Measurements from ENCODE around the gene HERC3. TPM values are rescaled to one million over a fixed set of nuclear protein-coding genes. Genes with fewer than 3 reads are reported as not detected.
A peak's percentile ranks its signal among the peaks of the same experiment; 100 is the strongest.

The HERC3 gene
- total and polyA plus RNA-seq, 4 experiments from 2014 or later = 39.9 to 97.1 (median 70.2) TPM

DNA sequence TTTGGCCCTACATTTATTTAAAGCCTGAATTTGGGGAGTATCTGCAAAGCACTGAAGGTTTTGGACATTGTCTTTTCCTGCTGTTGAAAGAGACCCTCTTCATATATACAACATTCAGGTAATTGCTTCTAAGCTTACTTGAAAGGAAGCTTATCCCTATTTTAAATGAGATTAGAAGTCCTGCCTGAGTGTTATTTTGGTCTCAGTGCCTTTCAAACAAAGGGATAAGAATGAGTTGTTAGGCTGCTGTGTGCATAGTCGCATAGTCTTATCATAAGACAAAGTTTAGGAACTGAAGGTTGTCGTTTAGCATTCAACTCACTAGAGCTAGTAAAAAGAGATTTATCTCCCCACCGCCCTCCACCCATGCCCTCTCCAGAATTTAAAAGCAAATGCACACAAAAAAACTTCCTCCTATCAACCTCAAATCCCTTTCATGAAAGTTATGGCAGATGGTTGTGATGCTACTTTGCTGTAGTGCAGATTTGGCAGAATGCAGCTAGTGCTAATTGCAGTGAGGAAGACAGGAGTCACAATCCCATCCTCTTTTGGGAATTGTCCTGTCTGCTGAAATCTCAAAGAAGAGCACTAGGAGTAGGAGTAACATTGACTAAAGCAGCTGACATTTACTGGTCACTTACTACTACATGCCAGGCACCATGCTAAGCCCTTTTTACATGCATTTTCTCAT is 5.8 kb downstream of the HERC3 start:
- no peak for DNase-seq
- peaks cover 40 to 60% of the 10 kb centered on the region in 2 donors for H3K36me3 Mint-ChIP-seq
- H3K4me3 ChIP-seq (ENCODE audit: low read length in 2 of 2) = no peak overlapping the region
- H3K27me3 Mint-ChIP-seq = no peaks in the 10 kb centered on the region
- ChIA-PET POLR2A (ENCODE audit: partially characterized antibody) (interaction anchor here (2.1 kb wide), 1 partner anchor 15 kb away, joined by 10 read pairs; no protein-coding TSS in a partner anchor), CTCF (ENCODE audit: partially characterized antibody) (interaction anchor here (1.0 to 5.3 kb wide), 3 partner anchors 15 to 61 kb away, joined by 3 to 26 read pairs (median 12); no protein-coding TSS in a partner anchor)
- no peaks in the 10 kb centered on the region for H3K9me3 Mint-ChIP-seq
- H3K27me3 ChIP-seq (ENCODE audit: insufficient read depth, low read length) = no peaks in the 10 kb centered on the region
- peak overlapping the region; percentile 60 to 84 (median 77) for H3K27ac Mint-ChIP-seq
- peak overlapping the region; percentile 0 to 80 (median 16) for H3K4me3 Mint-ChIP-seq
- peaks cover 57 to 82% (median 72%) of the 10 kb centered on the region in 4 donors for H3K4me1 Mint-ChIP-seq
- H3K9me3 ChIP-seq (ENCODE audit: control insufficient read depth in 1 of 2, low read length in 2 of 2) = no peaks in the 10 kb centered on the region
- peaks cover 74% of the 10 kb centered on the region for H3K4me1 ChIP-seq (ENCODE audit: insufficient read depth, low read length)
- H3K36me3 ChIP-seq (ENCODE audit: insufficient read depth, low read length) = peaks cover 12% of the 10 kb centered on the region
- no peak overlapping the region for H3K27ac ChIP-seq (ENCODE audit: low read depth, low read length)
- intact Hi-C loops (cut with micrococcal nuclease) = loop anchor here (10.0 kb wide), 1 partner anchor 707 kb away; the partner anchor contains the start of gene GPRIN3

DNA sequence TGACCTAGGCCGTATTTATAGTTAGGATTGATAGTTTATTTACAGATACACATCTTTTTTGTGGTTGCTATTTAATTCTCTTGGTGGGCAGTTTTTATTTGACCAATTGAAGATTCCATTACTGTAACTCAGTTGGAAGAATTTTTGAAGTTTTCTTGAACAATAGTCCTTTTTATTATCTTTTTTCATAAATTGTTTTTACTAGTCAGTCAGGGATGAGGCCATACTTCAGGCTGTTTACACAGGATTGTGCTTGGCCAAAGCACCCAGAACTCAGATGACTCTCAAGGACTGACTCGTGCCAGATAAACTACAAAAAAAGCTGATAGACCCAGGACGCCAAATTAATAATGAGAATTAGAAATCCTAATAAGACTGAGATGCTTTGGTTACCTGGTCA is 7.0 kb downstream of the HERC3 start:
- no peak for DNase-seq
- Mint-ChIP-seq H3K36me3 (peaks cover 48 to 57% of the 10 kb centered on the region in 2 donors), H3K27ac (peak overlapping the region; percentile 48 to 93 (median 84)), H3K9me3 (no peaks in the 10 kb centered on the region), H3K4me3 (peak overlapping the region in 7 of 8 donors; percentile 37 to 80 (median 68)), H3K27me3 (no peaks in the 10 kb centered on the region), H3K4me1 (peaks cover 49 to 80% (median 68%) of the 10 kb centered on the region in 4 donors)
- Histone ChIP-seq H3K4me1 (ENCODE audit: insufficient read depth, low read length) (peaks cover 63% of the 10 kb centered on the region), H3K27ac (ENCODE audit: low read depth, low read length) (no peak overlapping the region), H3K36me3 (ENCODE audit: insufficient read depth, low read length) (peaks cover 12% of the 10 kb centered on the region), H3K9me3 (ENCODE audit: control insufficient read depth in 1 of 2, low read length in 2 of 2) (no peaks in the 10 kb centered on the region), H3K4me3 (ENCODE audit: low read length in 2 of 2) (no peak overlapping the region), H3K27me3 (ENCODE audit: insufficient read depth, low read length) (no peaks in the 10 kb centered on the region)
- CTCF ChIA-PET (ENCODE audit: partially characterized antibody) = interaction anchor here (1.0 to 5.3 kb wide), 3 partner anchors 14 to 60 kb away, joined by 3 to 26 read pairs (median 12); no protein-coding TSS in a partner anchor
- POLR2A ChIA-PET (ENCODE audit: partially characterized antibody) = interaction anchor here (2.1 to 3.3 kb wide), 2 partner anchors 14 kb away, joined by 10 to 20 read pairs; no protein-coding TSS in a partner anchor
- intact Hi-C loops (cut with micrococcal nuclease) = loop anchor here (10.0 kb wide), 1 partner anchor 706 kb away; the partner anchor contains the start of gene GPRIN3

DNA sequence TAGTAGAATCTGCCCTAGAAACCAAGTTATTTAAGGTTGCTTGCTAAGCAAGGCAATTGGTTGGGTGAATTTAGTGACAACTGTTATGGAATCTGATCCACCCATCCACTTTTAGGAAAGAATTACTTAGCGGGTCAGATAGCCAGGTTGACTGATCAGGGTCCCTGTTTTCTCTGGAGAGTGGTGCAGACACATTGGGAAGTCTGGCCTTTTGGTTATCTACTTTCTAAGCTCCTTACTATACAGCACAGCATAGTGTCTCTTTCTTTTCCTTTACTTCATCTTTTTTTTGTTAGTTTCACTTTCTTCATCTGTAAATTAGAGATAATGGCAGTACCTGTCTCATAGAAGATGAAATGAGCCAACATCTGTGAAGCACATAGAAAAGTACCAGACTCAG is 7.4 kb downstream of the HERC3 start:
- CTCF ChIA-PET (ENCODE audit: partially characterized antibody) = interaction anchor here (2.1 to 5.3 kb wide), 4 partner anchors 9 to 60 kb away, joined by 8 to 26 read pairs (median 10); partner anchors contain the start of gene HERC3
- Mint-ChIP-seq H3K27me3 (no peaks in the 10 kb centered on the region), H3K36me3 (peaks cover 52 to 59% of the 10 kb centered on the region in 2 donors), H3K9me3 (no peaks in the 10 kb centered on the region), H3K4me3 (peak overlapping the region in 7 of 8 donors; percentile 35 to 77 (median 68)), H3K27ac (peak overlapping the region; percentile 48 to 93 (median 84)), H3K4me1 (peaks cover 51 to 80% (median 68%) of the 10 kb centered on the region in 4 donors)
- no peak for DNase-seq
- peaks cover 12% of the 10 kb centered on the region for H3K36me3 ChIP-seq (ENCODE audit: insufficient read depth, low read length)
- H3K27me3 ChIP-seq (ENCODE audit: insufficient read depth, low read length) = no peaks in the 10 kb centered on the region
- POLR2A ChIA-PET (ENCODE audit: partially characterized antibody) = interaction anchor here (2.2 to 3.3 kb wide), 2 partner anchors 11 to 14 kb away, joined by 8 to 20 read pairs; no protein-coding TSS in a partner anchor
- no peaks in the 10 kb centered on the region for H3K9me3 ChIP-seq (ENCODE audit: control insufficient read depth in 1 of 2, low read length in 2 of 2)
- H3K27ac ChIP-seq (ENCODE audit: low read depth, low read length) = peak overlapping the region; percentile 22
- H3K4me1 ChIP-seq (ENCODE audit: insufficient read depth, low read length) = peaks cover 64% of the 10 kb centered on the region
- intact Hi-C loops (cut with micrococcal nuclease) = loop anchor here (10.0 kb wide), 1 partner anchor 705 kb away; the partner anchor contains the start of gene GPRIN3
- no peak overlapping the region for H3K4me3 ChIP-seq (ENCODE audit: low read length in 2 of 2)

DNA sequence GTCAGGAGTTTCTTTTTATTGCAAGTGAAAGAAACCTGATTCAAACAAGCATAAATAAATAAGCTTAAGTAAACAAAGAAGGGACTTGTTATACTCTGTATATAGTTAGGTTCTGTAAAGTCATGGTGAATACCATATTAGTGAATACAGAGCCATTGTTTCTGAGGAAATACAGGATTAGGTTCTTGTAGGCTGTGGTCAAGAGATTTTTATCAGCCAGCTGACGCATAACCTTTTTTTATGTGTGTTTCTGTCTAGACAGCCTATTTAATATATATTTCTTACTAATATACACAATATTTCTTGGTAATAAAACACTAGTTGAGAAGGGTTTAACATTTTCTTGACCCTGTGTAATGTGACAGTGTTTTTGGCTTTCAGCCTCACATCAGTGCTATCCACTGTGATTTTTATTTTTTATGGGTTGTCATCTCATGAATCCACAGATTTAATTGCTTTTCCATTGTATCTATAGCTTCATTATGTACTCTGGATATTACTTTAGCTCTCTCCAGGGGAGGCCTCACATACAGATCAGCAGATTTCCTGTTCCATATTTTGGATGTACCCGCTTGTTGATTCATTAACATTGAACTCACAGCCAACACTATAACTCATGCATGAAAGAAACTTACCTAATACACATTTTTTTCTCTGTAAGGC is 8.0 kb downstream of the HERC3 start:
- H3K4me1 Mint-ChIP-seq = peaks cover 53 to 82% (median 70%) of the 10 kb centered on the region in 4 donors
- no peak for DNase-seq
- H3K27ac Mint-ChIP-seq = peak overlapping the region; percentile 24 to 78 (median 61)
- ChIA-PET CTCF (ENCODE audit: partially characterized antibody) (interaction anchor here (1.9 to 5.3 kb wide), 5 partner anchors 9 to 61 kb away, joined by 5 to 26 read pairs (median 8); partner anchors contain the start of gene HERC3), POLR2A (ENCODE audit: partially characterized antibody) (interaction anchor here (1.5 to 3.3 kb wide), 3 partner anchors 7 to 13 kb away, joined by 8 to 20 read pairs (median 9); partner anchors contain the start of gene HERC3)
- H3K9me3 Mint-ChIP-seq = no peaks in the 10 kb centered on the region
- H3K4me3 ChIP-seq (ENCODE audit: low read length in 2 of 2) = no peak overlapping the region
- no peaks in the 10 kb centered on the region for H3K27me3 ChIP-seq (ENCODE audit: insufficient read depth, low read length)
- peak overlapping the region in 5 of 8 donors; percentile 18 to 63 (median 22) for H3K4me3 Mint-ChIP-seq
- H3K4me1 ChIP-seq (ENCODE audit: insufficient read depth, low read length) = peaks cover 70% of the 10 kb centered on the region
- H3K9me3 ChIP-seq (ENCODE audit: control insufficient read depth in 1 of 2, low read length in 2 of 2) = no peaks in the 10 kb centered on the region
- peaks cover 12% of the 10 kb centered on the region for H3K36me3 ChIP-seq (ENCODE audit: insufficient read depth, low read length)
- H3K27ac ChIP-seq (ENCODE audit: low read depth, low read length) = no peak overlapping the region
- H3K27me3 Mint-ChIP-seq = no peaks in the 10 kb centered on the region
- H3K36me3 Mint-ChIP-seq = peaks cover 54 to 61% of the 10 kb centered on the region in 2 donors
- intact Hi-C loops (cut with micrococcal nuclease) = no loop called here

DNA sequence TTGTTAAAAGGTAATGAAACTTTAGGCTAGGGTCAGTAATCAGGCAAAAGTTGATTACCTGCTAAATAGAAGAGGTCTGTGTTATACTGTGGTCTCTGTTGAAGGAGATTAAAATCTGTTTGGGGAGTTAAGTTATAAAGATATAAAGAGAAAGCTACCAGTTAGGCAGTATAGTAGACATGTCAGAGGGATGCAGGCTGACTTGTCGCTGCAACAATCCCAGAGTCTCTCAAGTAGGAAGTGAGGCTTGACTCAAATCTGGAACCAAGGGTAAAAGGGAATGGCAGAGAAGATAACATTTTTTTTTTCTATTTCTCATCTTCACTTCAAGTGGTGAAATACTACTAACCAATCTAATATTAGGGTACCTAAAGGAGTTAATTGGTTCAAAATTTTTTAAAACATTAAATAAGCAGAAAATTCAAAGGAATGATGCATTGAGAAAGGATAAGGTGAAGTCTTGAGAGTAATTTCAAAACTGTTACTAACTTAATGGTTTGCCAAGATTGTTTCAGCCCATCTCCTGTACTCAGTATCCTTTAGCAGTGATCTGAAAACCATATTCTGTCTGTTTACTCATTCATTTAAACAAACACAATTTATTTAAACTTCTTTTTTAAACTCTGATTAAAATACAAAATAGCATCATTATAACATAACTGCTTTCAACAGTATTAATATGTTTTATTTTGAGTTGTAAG is 12.8 kb downstream of the HERC3 start:
- H3K9me3 Mint-ChIP-seq = peaks cover 0 to 4% (median 0%) of the 10 kb centered on the region in 8 donors
- H3K27ac ChIP-seq (ENCODE audit: low read depth, low read length) = no peak overlapping the region
- no peaks in the 10 kb centered on the region for H3K27me3 ChIP-seq (ENCODE audit: insufficient read depth, low read length)
- no peaks in the 10 kb centered on the region for H3K9me3 ChIP-seq (ENCODE audit: control insufficient read depth in 1 of 2, low read length in 2 of 2)
- ChIA-PET POLR2A (ENCODE audit: partially characterized antibody) (no interaction called here), CTCF (ENCODE audit: partially characterized antibody) (no interaction called here)
- H3K4me3 ChIP-seq (ENCODE audit: low read length in 2 of 2) = no peak overlapping the region
- intact Hi-C loops (cut with micrococcal nuclease) = no loop called here
- no peak for DNase-seq
- H3K4me3 Mint-ChIP-seq = peak overlapping the region in 5 of 8 donors; percentile 50 to 76 (median 53)
- H3K36me3 Mint-ChIP-seq = peaks cover 60 to 69% of the 10 kb centered on the region in 2 donors
- no peaks in the 10 kb centered on the region for H3K27me3 Mint-ChIP-seq
- H3K4me1 Mint-ChIP-seq = peaks cover 41 to 80% (median 60%) of the 10 kb centered on the region in 4 donors
- peaks cover 57% of the 10 kb centered on the region for H3K4me1 ChIP-seq (ENCODE audit: insufficient read depth, low read length)
- peaks cover 12% of the 10 kb centered on the region for H3K36me3 ChIP-seq (ENCODE audit: insufficient read depth, low read length)
- peak overlapping the region in 4 of 7 donors; percentile 8 to 74 (median 61) for H3K27ac Mint-ChIP-seq

DNA sequence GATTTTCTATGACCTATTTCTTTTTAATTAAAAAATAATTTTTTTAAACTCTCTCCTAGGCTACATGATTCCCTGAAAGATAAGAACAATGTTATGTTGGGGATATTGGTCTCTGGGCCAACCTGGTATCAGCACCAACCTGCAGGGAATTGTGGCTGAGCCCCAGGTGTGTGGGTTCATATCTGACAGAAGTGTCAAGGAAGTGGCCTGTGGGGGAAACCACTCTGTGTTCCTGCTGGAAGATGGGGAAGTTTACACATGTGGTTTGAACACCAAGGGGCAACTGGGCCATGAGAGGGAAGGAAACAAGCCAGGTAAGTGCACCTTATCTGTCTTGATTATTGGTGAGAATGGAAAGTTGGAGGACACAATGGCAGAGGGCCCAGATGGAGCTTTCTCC is 13.5 kb downstream of the HERC3 start:
- H3K4me3 Mint-ChIP-seq = peak overlapping the region in 7 of 8 donors; percentile 22 to 78 (median 55)
- H3K36me3 Mint-ChIP-seq = peaks cover 59 to 69% of the 10 kb centered on the region in 2 donors
- no peak overlapping the region for H3K27ac ChIP-seq (ENCODE audit: low read depth, low read length)
- peaks cover 41 to 80% (median 60%) of the 10 kb centered on the region in 4 donors for H3K4me1 Mint-ChIP-seq
- no peak overlapping the region for H3K4me3 ChIP-seq (ENCODE audit: low read length in 2 of 2)
- no peaks in the 10 kb centered on the region for H3K27me3 ChIP-seq (ENCODE audit: insufficient read depth, low read length)
- peaks cover 12% of the 10 kb centered on the region for H3K36me3 ChIP-seq (ENCODE audit: insufficient read depth, low read length)
- peaks cover 0 to 4% (median 0%) of the 10 kb centered on the region in 8 donors for H3K9me3 Mint-ChIP-seq
- POLR2A ChIA-PET (ENCODE audit: partially characterized antibody) = interaction anchor here (4.1 kb wide), 1 partner anchor 13 kb away, joined by 23 read pairs; the partner anchor contains the start of gene HERC3
- peak overlapping the region; percentile 5 to 72 (median 32) for H3K27ac Mint-ChIP-seq
- no peaks in the 10 kb centered on the region for H3K9me3 ChIP-seq (ENCODE audit: control insufficient read depth in 1 of 2, low read length in 2 of 2)
- H3K27me3 Mint-ChIP-seq = no peaks in the 10 kb centered on the region
- CTCF ChIA-PET (ENCODE audit: partially characterized antibody) = no interaction called here
- intact Hi-C loops (cut with micrococcal nuclease) = no loop called here
- peak; percentile 31 to 46 (median 33) for DNase-seq
- H3K4me1 ChIP-seq (ENCODE audit: insufficient read depth, low read length) = peaks cover 56% of the 10 kb centered on the region

All from CD4-positive, alpha-beta memory T cell (primary cell).